ENCODE measurements around the gene PCF11. TPM values are rescaled to one million over a fixed set of nuclear protein-coding genes. Genes with fewer than 3 reads are reported as not detected.
"Not testable (repeated sequence)": the region's sequence is repeated elsewhere in the genome, so short reads cannot be mapped to it uniquely, and the experiment has no call there.

PCF11 gene, protein sequence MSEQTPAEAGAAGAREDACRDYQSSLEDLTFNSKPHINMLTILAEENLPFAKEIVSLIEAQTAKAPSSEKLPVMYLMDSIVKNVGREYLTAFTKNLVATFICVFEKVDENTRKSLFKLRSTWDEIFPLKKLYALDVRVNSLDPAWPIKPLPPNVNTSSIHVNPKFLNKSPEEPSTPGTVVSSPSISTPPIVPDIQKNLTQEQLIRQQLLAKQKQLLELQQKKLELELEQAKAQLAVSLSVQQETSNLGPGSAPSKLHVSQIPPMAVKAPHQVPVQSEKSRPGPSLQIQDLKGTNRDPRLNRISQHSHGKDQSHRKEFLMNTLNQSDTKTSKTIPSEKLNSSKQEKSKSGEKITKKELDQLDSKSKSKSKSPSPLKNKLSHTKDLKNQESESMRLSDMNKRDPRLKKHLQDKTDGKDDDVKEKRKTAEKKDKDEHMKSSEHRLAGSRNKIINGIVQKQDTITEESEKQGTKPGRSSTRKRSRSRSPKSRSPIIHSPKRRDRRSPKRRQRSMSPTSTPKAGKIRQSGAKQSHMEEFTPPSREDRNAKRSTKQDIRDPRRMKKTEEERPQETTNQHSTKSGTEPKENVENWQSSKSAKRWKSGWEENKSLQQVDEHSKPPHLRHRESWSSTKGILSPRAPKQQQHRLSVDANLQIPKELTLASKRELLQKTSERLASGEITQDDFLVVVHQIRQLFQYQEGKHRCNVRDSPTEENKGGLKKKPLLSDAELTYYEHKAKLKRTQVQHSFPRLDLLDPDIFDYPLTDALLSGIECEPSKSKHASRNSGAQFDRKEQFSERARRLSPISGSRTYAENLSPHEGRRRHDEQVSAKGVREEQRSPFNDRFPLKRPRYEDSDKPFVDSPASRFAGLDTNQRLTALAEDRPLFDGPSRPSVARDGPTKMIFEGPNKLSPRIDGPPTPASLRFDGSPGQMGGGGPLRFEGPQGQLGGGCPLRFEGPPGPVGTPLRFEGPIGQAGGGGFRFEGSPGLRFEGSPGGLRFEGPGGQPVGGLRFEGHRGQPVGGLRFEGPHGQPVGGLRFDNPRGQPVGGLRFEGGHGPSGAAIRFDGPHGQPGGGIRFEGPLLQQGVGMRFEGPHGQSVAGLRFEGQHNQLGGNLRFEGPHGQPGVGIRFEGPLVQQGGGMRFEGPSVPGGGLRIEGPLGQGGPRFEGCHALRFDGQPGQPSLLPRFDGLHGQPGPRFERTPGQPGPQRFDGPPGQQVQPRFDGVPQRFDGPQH (N-terminal part only)
- 10 to 100 TPM; 18.4 to 33.7 (median 32.5) TPM for polyA plus RNA-seq

DNA sequence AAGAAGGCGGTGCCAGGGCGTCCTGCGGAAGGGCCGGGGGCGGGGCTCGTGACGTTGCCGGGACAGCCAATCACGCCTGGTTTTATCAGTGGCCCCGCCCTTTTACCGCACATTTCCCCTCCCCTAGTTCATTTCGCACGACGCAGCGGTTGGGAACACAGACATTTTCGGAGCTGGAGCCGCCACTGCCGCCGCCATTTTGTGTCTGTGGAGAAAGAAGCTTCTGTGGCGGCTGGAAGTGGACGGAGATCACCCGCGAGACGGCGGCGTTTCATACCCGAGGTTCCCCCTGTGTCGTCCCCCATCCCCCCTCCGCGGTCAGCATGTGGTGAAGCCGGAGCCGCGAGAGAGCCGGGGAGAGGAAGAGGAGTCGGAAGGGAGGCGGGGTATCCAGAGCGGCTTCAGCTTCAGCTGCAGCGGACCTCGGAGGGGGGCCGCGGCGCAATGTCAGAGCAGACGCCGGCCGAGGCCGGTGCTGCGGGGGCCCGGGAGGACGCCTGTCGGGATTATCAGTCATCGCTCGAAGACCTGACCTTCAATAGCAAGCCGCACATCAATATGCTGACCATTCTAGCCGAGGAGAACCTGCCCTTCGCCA lies at the start of gene PCF11:
PCF11 (plus strand) TSS at position 136 of the 598 bp plus-strand sequence; CDS start at position 445, 309 bp downstream.
- 0% methylated on average over 48 to 55 of the region's 55 CpGs for WGBS, 3 donors
- peak within 1 kb of the TSS; percentile 99 for H3K27ac ChIP-seq (ENCODE audit: low read depth, low read length)

DNA sequence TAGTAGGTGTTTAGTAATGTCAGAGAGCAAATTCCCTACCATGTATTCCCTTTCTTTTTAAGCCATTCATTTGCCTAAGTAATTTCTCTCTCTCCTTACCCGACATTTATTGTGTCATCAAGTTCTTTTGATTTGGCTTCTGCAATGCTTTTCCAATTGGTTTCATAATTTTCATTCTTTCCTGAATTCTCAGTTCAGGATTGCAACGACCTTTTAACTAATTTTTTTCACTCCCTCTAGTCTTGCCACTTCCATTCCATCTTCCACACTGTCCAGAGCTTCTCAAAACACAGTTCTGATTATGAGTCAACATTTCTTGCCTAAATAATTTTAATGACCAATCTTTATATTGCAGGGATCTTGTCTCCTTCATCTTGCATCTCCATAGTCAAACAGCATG lies 44.0 kb upstream of the PCF11 start:
- 39 to 73% (median 43%) methylated on average over 2 of the region's 2 CpGs for WGBS, 3 donors
- H3K27ac ChIP-seq (ENCODE audit: low read depth, low read length), result no peak overlapping the region

DNA sequence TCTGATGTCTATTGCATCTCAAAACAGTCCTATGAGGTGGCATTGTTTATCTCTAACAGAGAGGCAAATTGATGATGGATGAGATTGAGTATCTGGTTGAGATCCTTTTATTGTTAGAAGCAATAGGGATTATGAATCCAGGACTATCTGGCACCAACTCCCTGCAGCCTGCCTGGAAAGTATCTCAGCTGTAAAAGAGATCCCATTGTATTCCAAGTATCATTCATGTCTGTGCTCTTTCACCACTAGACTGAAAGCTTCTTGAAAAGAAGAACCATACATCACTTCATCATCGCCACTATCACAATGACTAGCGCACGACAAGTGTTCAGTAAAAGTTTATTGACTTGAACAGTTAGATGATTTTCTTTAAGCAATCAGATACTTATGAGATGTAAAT lies 41.9 kb upstream of the PCF11 start:
- no peak overlapping the region for H3K27ac ChIP-seq (ENCODE audit: low read depth, low read length)
- 83 to 95% (median 91%) methylated on average over 3 of the region's 3 CpGs for WGBS, 3 donors

DNA sequence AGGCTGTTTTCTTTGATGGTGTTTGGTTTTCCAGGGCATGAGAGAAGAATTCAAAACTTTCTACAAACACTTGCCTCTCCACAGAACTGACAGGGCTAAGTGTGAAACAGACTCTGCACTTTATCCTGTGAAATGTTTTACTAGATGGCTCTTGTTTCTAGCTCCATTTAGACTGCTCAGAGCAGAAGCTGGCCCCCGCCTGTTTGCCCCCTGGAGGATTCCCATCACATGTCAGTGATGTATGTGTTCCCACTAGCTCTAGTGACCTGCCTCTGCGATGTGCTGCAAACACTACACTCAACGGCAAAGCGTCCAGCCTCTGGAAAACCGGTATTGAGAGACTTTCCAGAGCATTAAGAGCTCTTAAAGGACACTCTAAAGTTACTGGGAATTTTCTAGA lies 41.4 kb upstream of the PCF11 start:
- 47 to 79% (median 67%) methylated on average over 5 of the region's 5 CpGs for WGBS, 3 donors
- H3K27ac ChIP-seq (ENCODE audit: low read depth, low read length), result no peak overlapping the region

DNA sequence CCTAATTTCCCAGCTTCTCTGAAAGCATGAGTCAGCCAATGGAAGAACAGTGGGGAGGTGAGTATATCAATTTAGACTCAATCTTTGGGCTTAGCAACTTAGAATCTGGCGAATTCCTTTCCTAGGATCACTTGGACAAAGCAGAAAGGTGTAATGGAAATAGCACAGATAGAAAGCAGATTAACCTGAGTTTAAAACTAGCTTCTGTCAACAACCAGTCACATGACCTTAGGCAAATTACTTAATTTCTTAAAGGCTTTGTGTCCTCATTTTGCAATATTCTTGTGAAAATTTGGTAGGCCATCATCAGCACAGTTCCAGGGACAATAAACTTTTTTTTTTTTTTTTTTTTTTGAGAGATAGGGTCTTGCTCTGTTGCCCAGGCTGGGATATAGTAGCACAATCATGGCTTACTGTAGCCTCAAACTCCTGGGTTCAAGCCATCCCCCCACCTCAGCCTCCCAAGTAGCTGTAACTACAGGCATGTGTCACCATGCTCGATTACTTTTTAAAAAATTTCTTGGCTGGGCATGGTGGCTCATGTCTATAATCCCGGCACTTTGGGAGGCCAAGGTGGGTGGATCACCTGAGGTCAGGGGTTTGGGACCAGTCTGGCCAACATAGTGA lies 40.8 kb upstream of the PCF11 start:
- no peak overlapping the region for H3K27ac ChIP-seq (ENCODE audit: low read depth, low read length)

DNA sequence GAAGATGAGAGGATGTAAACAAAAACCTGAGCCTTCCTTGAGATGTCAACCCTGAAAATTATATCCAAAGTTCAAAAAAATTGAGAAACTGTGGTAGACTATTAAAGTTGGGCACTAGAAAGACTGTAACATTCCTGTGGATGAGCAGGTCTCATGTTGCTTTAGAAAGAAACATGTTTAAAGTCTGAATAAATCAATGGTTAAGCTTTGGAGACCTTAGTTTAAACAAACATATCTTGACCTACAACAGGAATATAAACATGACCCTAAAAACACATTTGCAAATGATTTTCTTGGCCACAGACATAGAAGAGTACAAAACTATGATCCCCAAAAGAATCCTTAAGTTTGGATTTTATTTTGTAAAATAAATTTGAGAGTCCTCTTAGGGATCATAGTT lies 38.1 kb upstream of the PCF11 start:
- no peak overlapping the region for H3K27ac ChIP-seq (ENCODE audit: low read depth, low read length)

More for the DNA sequence above, 40.8 kb upstream of the PCF11 start:
- WGBS, 3 donors, result 90 to 94% (median 92%) methylated on average over 3 of the region's 3 CpGs

DNA sequence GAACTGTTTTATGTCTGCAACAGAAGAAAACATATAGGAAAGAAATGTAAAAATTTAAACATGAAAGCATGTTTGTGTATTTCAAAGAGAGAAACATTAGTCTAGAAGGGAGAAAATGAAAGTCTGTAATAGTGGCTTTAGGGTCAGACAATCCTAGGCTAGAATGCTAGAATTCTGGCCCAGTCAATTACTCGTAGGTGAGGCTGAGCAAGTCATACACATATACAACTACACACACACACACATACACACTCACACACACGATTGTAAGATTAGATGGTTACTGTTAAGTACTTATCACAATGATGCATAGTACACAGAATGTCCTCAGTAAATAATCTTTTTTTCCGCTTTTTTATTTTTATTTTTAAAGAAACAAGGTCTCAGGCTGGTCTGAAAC lies 37.7 kb upstream of the PCF11 start:
- H3K27ac ChIP-seq (ENCODE audit: low read depth, low read length), result no peak overlapping the region
- 73 to 81% (median 77%) methylated on average over 3 of the region's 3 CpGs for WGBS, 3 donors

DNA sequence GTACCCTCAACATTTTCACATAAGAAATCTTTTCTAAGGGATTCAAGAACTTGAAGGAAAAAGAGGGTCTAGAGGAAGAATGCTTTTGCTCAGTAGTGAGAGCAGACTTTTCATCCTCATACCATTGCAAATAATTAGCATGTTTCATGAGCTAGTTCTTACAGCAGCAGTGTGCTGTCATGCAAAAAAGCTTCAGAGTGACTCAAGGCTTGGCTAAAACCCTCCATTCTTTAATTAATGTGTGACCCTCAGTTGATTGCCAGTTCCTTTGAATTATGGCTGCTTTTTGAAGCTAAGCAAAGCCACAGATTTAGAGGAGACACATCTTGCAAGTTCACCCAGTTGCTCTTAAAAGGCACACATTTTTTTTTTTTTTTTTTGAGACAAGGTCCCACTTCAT lies 36.6 kb upstream of the PCF11 start:
- H3K27ac ChIP-seq (ENCODE audit: low read depth, low read length), result no peak overlapping the region

DNA sequence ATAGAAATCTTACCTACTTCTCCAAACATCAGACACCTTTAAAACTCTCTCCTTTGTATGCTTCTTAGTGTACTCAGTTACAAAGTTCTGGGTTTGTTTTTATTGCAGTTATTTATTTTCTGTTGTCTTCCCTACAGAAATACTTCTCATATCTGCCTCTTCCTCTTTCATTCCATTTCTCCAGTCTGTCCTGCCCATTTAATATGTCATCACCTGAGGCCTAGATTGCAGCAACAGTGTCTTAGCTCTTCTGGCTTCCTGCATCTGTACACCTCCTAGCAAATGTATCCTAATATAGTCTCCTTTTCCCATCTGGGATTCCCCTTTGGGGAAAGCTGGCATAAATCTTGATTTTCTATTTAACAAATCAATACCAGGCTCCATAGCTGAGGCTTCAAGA lies 34.9 kb upstream of the PCF11 start:
- H3K27ac ChIP-seq (ENCODE audit: low read depth, low read length), result no peak overlapping the region

DNA sequence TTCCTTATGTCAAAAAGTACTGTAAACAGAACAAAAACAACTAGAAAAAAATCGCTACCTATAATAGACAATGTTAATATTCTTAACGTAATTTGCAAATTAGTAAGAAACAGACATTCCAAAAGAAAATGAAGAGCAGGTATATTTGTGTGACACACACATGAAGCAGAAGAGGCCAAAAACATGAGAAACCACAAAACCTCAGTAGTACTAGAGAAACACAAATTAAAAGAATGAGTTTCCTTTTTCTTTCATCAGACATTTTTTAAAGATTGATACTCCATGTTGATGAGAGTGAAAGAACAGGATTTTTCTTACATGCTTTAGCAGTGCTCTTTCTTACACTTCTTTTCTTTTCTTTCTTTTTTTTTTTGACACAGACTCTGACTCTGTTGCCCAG lies 34.2 kb upstream of the PCF11 start:
- H3K27ac ChIP-seq (ENCODE audit: low read depth, low read length), result no peak overlapping the region
- 92 to 100% (median 92%) methylated on average over 2 of the region's 2 CpGs for WGBS, 3 donors

DNA sequence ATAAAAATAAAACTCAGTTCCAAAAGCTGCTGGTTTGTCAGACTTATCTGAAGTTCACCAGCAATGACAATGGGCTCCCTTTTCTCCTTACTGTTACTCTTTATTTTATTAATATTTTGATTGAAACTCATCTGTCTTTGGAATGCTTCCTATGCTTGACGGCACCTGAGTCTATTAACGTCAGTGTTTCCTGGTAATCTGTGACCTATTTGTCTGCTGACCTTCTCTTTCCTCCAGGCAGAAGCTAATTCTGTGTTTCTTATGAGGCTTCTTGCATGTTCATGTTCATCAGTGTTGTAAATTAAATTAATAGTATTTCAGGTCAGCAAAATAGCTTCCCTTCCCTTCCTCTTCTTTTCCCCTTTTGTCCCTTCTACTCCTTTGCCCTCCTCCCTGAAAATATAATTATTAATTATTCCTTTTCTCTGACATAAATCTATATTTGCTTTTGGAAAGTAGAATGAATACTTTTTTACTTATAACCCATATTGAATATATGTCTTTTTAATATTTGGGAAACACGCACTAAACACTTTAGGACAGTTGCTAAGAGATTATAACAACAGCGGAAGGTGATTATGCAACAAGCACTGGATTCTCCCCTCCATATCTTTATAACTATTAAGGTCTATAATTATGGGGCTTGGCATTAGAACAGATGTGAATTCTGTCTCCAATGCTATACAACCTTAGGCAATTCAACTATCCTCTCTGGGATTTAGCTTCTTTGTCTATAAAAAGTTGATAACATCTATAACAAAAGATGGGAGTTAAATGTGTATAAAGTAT lies 32.1 kb upstream of the PCF11 start:
- H3K27ac ChIP-seq (ENCODE audit: low read depth, low read length), result no peak overlapping the region
- WGBS, 3 donors, result 57 to 72% (median 72%) methylated on average over 4 of the region's 4 CpGs

DNA sequence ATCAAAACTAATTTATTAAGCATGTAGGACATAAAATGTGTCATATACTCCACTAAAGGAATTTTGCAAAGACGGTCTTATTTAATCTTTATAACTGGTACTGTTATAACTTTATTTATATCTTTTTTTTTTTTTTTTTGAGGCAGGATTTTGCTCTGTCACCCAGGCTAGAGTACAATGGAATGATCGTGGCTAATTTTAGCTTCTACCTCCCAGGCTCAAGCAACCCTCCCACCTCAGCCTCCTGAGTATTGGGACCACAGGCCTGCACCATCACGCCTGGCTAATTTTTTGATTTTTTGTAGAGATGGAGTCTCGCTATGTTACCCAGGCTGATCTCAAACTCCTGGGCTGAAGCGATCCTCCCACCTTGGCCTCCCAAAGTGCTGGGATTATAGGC lies 31.4 kb upstream of the PCF11 start:
- 92 to 94% (median 92%) methylated on average over 5 of the region's 5 CpGs for WGBS, 3 donors

DNA sequence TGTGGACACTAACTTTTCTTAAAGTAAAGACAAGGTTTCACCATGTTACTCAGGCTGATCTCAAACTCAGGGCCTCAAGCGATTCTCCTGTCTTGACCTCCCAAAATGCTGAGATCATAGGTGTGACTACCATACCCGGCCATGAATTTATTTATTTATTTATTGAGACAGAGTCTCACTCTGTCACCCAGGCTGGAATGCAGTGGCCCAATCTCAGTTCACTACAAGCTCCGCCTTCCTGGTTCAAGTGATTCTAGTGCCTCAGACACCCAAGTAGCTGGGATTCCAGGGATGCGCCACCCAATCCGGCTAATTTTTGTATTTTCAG lies 29.7 kb upstream of the PCF11 start:
- WGBS, 3 donors, result 93 to 95% (median 94%) methylated on average over 5 of the region's 5 CpGs
- no peak overlapping the region for H3K27ac ChIP-seq (ENCODE audit: low read depth, low read length)

More for the DNA sequence above, 31.4 kb upstream of the PCF11 start:
- no peak overlapping the region for H3K27ac ChIP-seq (ENCODE audit: low read depth, low read length)

DNA sequence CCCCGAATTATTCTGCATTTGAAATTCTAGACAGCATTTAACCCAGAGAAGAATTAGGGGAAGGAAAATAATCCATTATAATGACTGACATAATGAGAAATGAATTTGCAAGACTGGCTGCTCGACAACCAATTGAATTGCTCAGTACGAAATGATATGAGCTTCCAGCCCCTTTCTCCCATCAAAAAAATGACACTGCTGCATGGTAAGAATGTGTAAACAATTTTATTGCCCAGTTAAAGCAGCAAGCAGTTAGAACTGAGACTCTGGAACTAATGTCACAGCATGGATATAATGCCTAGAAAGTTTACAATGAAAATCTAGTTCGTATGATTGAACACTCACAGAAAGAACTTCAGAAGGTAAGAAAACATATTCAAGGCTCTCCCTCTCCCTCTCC lies 24.7 kb upstream of the PCF11 start:
- WGBS, 3 donors, result 74 to 84% (median 74%) methylated on average over 4 of the region's 4 CpGs

DNA sequence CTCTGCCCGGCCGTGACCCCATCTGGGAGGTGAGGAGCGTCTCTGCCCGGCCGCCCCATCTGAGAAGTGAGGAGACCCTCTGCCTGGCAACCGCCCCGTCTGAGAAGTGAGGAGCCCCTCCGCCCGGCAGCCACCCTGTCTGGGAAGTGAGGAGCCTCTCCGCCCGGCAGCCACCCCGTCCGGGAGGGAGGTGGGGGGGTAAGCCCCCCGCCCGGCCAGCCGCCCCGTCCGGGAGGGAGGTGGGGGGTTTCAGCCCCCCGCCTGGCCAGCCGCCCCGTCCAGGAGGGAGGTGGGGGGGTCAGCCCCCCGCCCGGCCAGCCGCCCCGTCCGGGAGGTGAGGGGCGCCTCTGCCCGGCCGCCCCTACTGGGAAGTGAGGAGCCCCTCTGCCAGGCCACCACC lies 23.7 kb upstream of the PCF11 start:
- not testable (repeated sequence) for H3K27ac ChIP-seq (ENCODE audit: low read depth, low read length)
- 93 to 100% (median 98%) methylated on average over 7 to 20 of the region's 29 CpGs for WGBS, 3 donors

More for the DNA sequence above, 24.7 kb upstream of the PCF11 start:
- no peak overlapping the region for H3K27ac ChIP-seq (ENCODE audit: low read depth, low read length)

DNA sequence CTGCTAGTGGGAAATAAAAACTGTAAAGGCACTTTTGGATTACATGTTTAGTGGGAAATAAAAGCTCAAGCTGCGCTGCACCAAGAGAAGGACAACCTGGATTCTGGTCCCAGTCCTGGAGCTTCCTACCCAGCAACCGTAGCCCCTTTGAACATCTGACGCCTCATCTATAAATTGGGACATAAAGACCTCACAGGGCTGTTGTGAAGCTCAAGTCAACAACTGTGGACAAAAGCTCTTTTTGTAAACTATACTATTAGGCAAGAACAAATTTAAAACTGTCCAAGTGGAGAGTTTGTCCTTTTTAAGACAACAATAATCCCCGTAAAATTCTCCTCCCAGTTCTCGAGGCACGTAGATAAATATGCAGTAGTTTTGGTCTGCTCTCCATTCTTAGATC lies 17.6 kb upstream of the PCF11 start:
- no peak overlapping the region for H3K27ac ChIP-seq (ENCODE audit: low read depth, low read length)

DNA sequence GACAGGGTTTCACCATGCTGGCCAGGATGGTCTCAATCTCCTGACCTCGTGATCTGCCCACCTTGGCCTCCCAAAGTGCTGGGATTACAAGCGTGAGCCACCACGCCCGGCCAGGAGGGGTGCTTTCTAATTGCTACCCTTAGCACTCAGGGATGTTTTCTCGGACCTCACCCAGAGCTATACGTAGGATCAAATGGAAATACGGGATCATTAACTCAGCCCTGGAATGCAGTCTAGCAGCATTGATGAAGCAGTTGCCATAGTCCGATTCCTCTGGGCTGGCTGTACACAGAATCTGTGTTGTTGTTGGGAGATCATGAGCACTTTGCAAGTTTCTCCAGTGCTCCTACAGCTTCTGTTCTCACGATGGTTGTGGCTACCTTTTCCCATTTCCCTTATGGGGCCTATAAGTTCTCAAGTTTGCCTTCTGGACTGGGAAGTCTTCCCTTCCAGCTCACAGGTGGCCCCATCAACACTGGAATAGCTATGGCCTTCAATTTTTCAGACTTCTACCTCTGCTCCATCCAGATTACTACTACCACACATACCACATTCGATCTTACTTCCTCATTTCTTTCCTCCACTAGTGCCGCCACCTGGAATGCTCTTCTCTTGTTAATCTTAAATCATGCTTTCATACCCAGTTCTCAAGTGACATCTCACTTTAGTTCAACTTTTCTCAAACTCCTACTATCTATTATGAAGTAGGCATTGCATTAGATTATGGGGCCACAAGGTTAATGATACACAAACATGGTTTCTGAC lies 16.1 kb upstream of the PCF11 start:
- WGBS, 3 donors, result 85 to 92% (median 90%) methylated on average over 11 of the region's 11 CpGs
- no peak overlapping the region for H3K27ac ChIP-seq (ENCODE audit: low read depth, low read length)

More for the DNA sequence above, 17.6 kb upstream of the PCF11 start:
- 92 to 93% (median 92%) methylated on average over 6 of the region's 6 CpGs for WGBS, 3 donors

Measured in adipose tissue (tissue), 3 donors.